Heart right ventricle (tissue), 16 donors: ENCODE data around the gene ZFHX3. TPM values are rescaled to one million over a fixed set of nuclear protein-coding genes. Genes with fewer than 3 reads are reported as not detected.

Experiments
- ATAC-seq, 8 donors: fragments of 200-7000 bp; cut with Tn5 transposase; one replicate each; pipeline ENCODE4 v1.9.1; 2020; ENCODE audit warnings: mild to moderate bottlenecking in 8 of 8, moderate library complexity in 8 of 8, moderate number of reproducible peaks in 1 of 8
- DNase-seq, 2 donors: peaks; one replicate each; pipeline ENCODE4 v3.0.0-alpha.2; 2020
- H3K27ac ChIP-seq, 10 donors: fragments of 200-600 bp; sonication (generic) in 2 of 10; one replicate each; pipeline versions ENCODE4 v1.5.0 to v1.8.0; 2020 to 2022; ENCODE audit warnings: mild to moderate bottlenecking in 3 of 10
- H3K27me3 ChIP-seq, 7 donors: fragments of 200-600 bp; one replicate each; pipeline ENCODE4 v1.8.0; 2021 to 2022; ENCODE audit warnings: mild to moderate bottlenecking in 2 of 7
- H3K36me3 ChIP-seq, 9 donors: fragments of 200-600 bp; sonication (generic) in 1 of 9; one replicate each; pipeline versions ENCODE4 v1.5.0 to v1.8.0; 2020 to 2022; ENCODE audit warnings: mild to moderate bottlenecking in 2 of 9
- H3K4me1 ChIP-seq, 9 donors: fragments of 200-600 bp; sonication (generic) in 1 of 9; one replicate each; pipeline versions ENCODE4 v1.5.0 to v1.8.0; 2020 to 2022; ENCODE audit warnings: mild to moderate bottlenecking in 4 of 9
- H3K4me3 ChIP-seq, 10 donors: fragments of 200-600 bp; sonication (generic) in 2 of 10; one replicate each; pipeline versions ENCODE4 v1.5.0 to v1.8.0; 2020 to 2022; ENCODE audit warnings: mild to moderate bottlenecking in 7 of 10, moderate library complexity in 2 of 10
- H3K9me3 ChIP-seq, 11 donors: fragments of 200-600 bp in 10 of 11; sonication (generic) in 2 of 11; one replicate each; pipeline versions ENCODE4 v1.5.0 to v1.8.0; 2013 to 2022; ENCODE audit warnings: mild to moderate bottlenecking in 2 of 11, control low read depth in 1 of 11, moderate library complexity in 1 of 11
- CTCF ChIP-seq, 9 donors: fragments of 200-600 bp; sonication (generic) in 2 of 9; IDR thresholded peaks; one replicate each; pipeline versions ENCODE4 v1.5.0 to v1.8.0; 2021 to 2022; ENCODE audit warnings: antibody characterized with exemption in 9 of 9, mild to moderate bottlenecking in 5 of 9, moderate library complexity in 1 of 9
- WGBS, 2 donors: extraction: QIAGEN DNeasy Blood & Tissue Kit; methylation state at CpG; one replicate each; pipeline ENCODE4 v1.1.7; 2013; ENCODE audit warnings: inconsistent platforms in 1 of 2; 5-methylcytosine and 5-hydroxymethylcytosine counted together
- intact Hi-C, 10 donors: fragments of 100-400 bp; cut with DNase I; formaldehyde crosslinking; loops; one replicate each; pipeline versions ENCODE4 v1.11.1 to v1.14.2; 2022
- polyA plus RNA-seq, 2 donors: library from polyadenylated mRNA; stranded (reverse); fragments of 200-250 nt; gene quantifications; one replicate each; pipeline ENCODE4 v1.2.3, GENCODE V29; 2013
- total RNA-seq, 10 donors: library from RNA; stranded (reverse); fragmentation: NEBNext Ultra II Directional in 3 of 10; extraction: Animal tissue kit (Norgen Biotek cat#: 25700) in 3 of 10; gene quantifications; one replicate each; pipeline versions ENCODE4 v1.2.1 to v1.2.4, GENCODE V29; 2021 to 2023
- donor health status: Arrhythmogenic right ventricular cardiomyopathy.
- donor health status: ischemic (EF 13 %, LVEDD 7.1; RV severe dilation, severe dysfunction).
- donor health status: healthy with polysubstance abuse.
- donor health status: DM: no; HTN: yes; CAD: no.
- donor health status: DM: no; HTN: no; CAD: no.
- donor health status: ischemic (EF 25% LVEDD 6.9; RV normal size, moderate dysfunction).
- donor health status: ischemic (EF 25% LVEDD 5.7; RV mildly dilated, moderate dysfunction).
- donor health status: healthy.
- donor health status: DM: yes; HTN: yes; CAD: no.
- donor health status: Ischemic cardiomyopathy.
- donor health status: ischemic (EF 35%, LVEDD 5.7; RV mildly dilated, moderate dysfunction).
- donor health status: nonischemic (EF 11% LVEDD 7.7; RV severe dilation, severe dysfunction).
- donor health status: DM: yes; HTN: yes; CAD: no.
- donor health status: PGD.
- donor health status: ischemic (EF 29% LVEDD 5.4; RV normal size, mild dysfunction).
- donor health status: nonischemic (EF 23%, LVEDD 6.1; RV moderate dilation, normal function).

ZFHX3 gene
- total and polyA plus RNA-seq, 12 donors, result 1.6 to 15.2 (median 10.4) TPM

GRCh38 chr16:72768591-72768990, 279.3 kb downstream of the ZFHX3 start:
- ATAC-seq (no peak), DNase-seq (no peak)
- Histone ChIP-seq H3K4me1 (peaks cover 0 to 10% (median 0%) of the 10 kb centered on the region in 9 donors), H3K4me3 (no peak overlapping the region), H3K27me3 (no peaks in the 10 kb centered on the region), H3K9me3 (peaks cover 0 to 16% (median 0%) of the 10 kb centered on the region in 11 donors), H3K27ac (no peak overlapping the region), H3K36me3 (no peaks in the 10 kb centered on the region)
- no peak for TF ChIP-seq CTCF (IDR thresholded peaks at IDR 0.05)
- WGBS, 2 donors, result 74 to 75% methylated on average over 5 of the region's 5 CpGs
- intact Hi-C loops, result no loop called here

- intact Hi-C loops, result no loop called here
- no peak overlapping the region for H3K4me3 ChIP-seq
- no peaks in the 10 kb centered on the region for H3K36me3 ChIP-seq
- no peaks in the 10 kb centered on the region for H3K27me3 ChIP-seq
- ATAC-seq (no peak), DNase-seq (no peak)
- 86 to 91% methylated on average over 2 of the region's 2 CpGs for WGBS, 2 donors
- TF ChIP-seq CTCF (IDR thresholded peaks at IDR 0.05), result no peak
- H3K9me3 ChIP-seq, result peaks cover 0 to 10% (median 0%) of the 10 kb centered on the region in 11 donors
- peaks cover 0 to 10% (median 0%) of the 10 kb centered on the region in 9 donors for H3K4me1 ChIP-seq
- H3K27ac ChIP-seq, result no peak overlapping the region
These were observed 281.4 kb downstream of the ZFHX3 start for GRCh38 chr16:72766506-72766905.

- Histone ChIP-seq H3K27ac (no peak overlapping the region), H3K4me3 (no peak overlapping the region), H3K4me1 (peaks cover 0 to 10% (median 0%) of the 10 kb centered on the region in 9 donors), H3K9me3 (peaks cover 0 to 3% (median under 1%) of the 10 kb centered on the region in 11 donors), H3K27me3 (no peaks in the 10 kb centered on the region), H3K36me3 (no peaks in the 10 kb centered on the region)
- 44 to 45% methylated on average over 8 of the region's 8 CpGs for whole genome bisulfite sequencing, 2 donors
- TF ChIP-seq CTCF (IDR thresholded peaks at IDR 0.05), result no peak
- intact Hi-C loops, result no loop called here
- DNase-seq (no peak), ATAC-seq (no peak)
These were observed 283.8 kb downstream of the ZFHX3 start for GRCh38 chr16:72764015-72764654.

GRCh38 chr16:72760581-72760980, 287.3 kb downstream of the ZFHX3 start:
- Histone ChIP-seq H3K27me3 (no peaks in the 10 kb centered on the region), H3K36me3 (no peaks in the 10 kb centered on the region), H3K4me3 (no peak overlapping the region), H3K27ac (no peak overlapping the region), H3K9me3 (peaks cover 0 to 36% (median 21%) of the 10 kb centered on the region in 11 donors), H3K4me1 (peaks cover 0 to 10% (median 0%) of the 10 kb centered on the region in 9 donors)
- ATAC-seq, result no peak
- intact Hi-C loops, result no loop called here
- DNase-seq, result no peak
- no peak for TF ChIP-seq CTCF (IDR thresholded peaks at IDR 0.05)
